OCI-LY7 (cell line): ENCODE results near the gene CDK4. TPM values are rescaled to one million over a fixed set of nuclear protein-coding genes. Genes with fewer than 3 reads are reported as not detected.
A peak's percentile ranks its signal among the peaks of the same experiment; 100 is the strongest.

Source experiments
- BruUV-seq: library from RNA; stranded (reverse); fragments of 400-500 nt; replicated peaks from 2 replicates; lab custom pipeline; 2021; lab: Mats Ljungman, UMichigan
- CTCF ChIA-PET: fragments of 300-600 bp; sonication (Branson Sonifier 250); formaldehyde crosslinking; loops from one replicate; lab custom pipeline; 2022; ENCODE audit warnings: antibody characterized with exemption; ENCODE audit not compliant: unreplicated experiment; lab: Charles Lee
- POLR2A ChIA-PET: fragments of 300-600 bp; sonication (Branson Sonifier 250); formaldehyde crosslinking; loops from one replicate; lab custom pipeline; 2022; ENCODE audit warnings: antibody characterized with exemption; lab: Charles Lee
- DNase-seq: peaks from one replicate; pipeline ENCODE4 v3.0.0-alpha.2; 2015; ENCODE audit warnings: low spot score
- H2AFZ ChIP-seq: fragments of 200-600 bp; sonication (generic), shearing (Covaris generic); 2 replicates; pipeline ENCODE4 v1.6.1; 2014; ENCODE audit warnings: mild to moderate bottlenecking, antibody characterized with exemption, low read length, moderate library complexity
- H3K27ac ChIP-seq: fragments of 200-600 bp; sonication (generic); 2 replicates; pipeline ENCODE4 v1.5.1; 2014; ENCODE audit warnings: mixed run types, low read depth, mild to moderate bottlenecking, moderate library complexity, low read length, inconsistent platforms; ENCODE audit not compliant: poor library complexity, severe bottlenecking
- H3K36me3 ChIP-seq: fragments of 200-600 bp; sonication (generic); 2 replicates; pipeline ENCODE4 v1.6.1; 2014; ENCODE audit warnings: mild to moderate bottlenecking, antibody characterized with exemption, low read length, moderate library complexity, mixed read lengths; ENCODE audit not compliant: insufficient read depth
- H3K4me1 ChIP-seq: fragments of 200-600 bp; sonication (generic); 2 replicates; pipeline ENCODE4 v1.5.1; 2014; ENCODE audit warnings: mild to moderate bottlenecking, low read length; ENCODE audit not compliant: insufficient read depth, poor library complexity, severe bottlenecking
- H3K4me2 ChIP-seq: fragments of 200-600 bp; sonication (generic); 2 replicates; pipeline ENCODE4 v1.6.1; 2014; ENCODE audit warnings: mild to moderate bottlenecking, low read length
- H3K4me3 ChIP-seq: fragments of 200-600 bp; sonication (generic); 2 replicates; pipeline ENCODE4 v1.5.1; 2014; ENCODE audit warnings: mild to moderate bottlenecking, low read depth, low read length; ENCODE audit not compliant: poor library complexity, severe bottlenecking
- H3K79me2 ChIP-seq: fragments of 200-600 bp; sonication (generic); 2 replicates; pipeline ENCODE4 v1.6.1; 2016; ENCODE audit warnings: low read depth, mild to moderate bottlenecking, low read length, moderate library complexity, mixed read lengths; ENCODE audit not compliant: insufficient read depth
- H3K9me2 ChIP-seq: fragments of 200-600 bp; sonication (generic); 2 replicates; pipeline ENCODE4 v1.6.1; 2016; ENCODE audit warnings: mild to moderate bottlenecking, low read length, mixed read lengths; ENCODE audit not compliant: insufficient read depth
- H3K9me3 ChIP-seq: fragments of 200-600 bp; sonication (generic); 2 replicates; pipeline ENCODE4 v1.6.1; 2014; ENCODE audit warnings: mild to moderate bottlenecking, mixed run types, low read length, mixed read lengths
- H4K20me1 ChIP-seq: fragments of 200-600 bp; sonication (generic); 2 replicates; pipeline ENCODE4 v1.6.1; 2014; ENCODE audit warnings: mild to moderate bottlenecking, antibody characterized with exemption, low read length, moderate library complexity, mixed read lengths; ENCODE audit not compliant: insufficient read depth
- EZH2phosphoT487 ChIP-seq: fragments of 200-600 bp; sonication (generic); IDR thresholded peaks from 2 replicates; pipeline ENCODE4 v1.6.1; 2018; ENCODE audit warnings: low read depth, borderline replicate concordance, mild to moderate bottlenecking, mixed run types, antibody characterized with exemption, low read length, moderate library complexity, mixed read lengths
- intact Hi-C: fragments of 100-400 bp; cut with micrococcal nuclease; formaldehyde crosslinking; loops from one replicate; pipeline ENCODE4 v1.10.0; 2022; ENCODE audit not compliant: unreplicated experiment
- total RNA-seq, 2 experiments: library from RNA; depleted of rRNA in 1 of 2; stranded (reverse); fragments of >200 nt in 1 of 2; shearing (Covaris generic) in 1 of 2; gene quantifications; 2 replicates each; pipeline ENCODE4 v1.2.3, GENCODE V29; 2014 to 2022
- TF ChIP-seq, protein P1 (sequence below): fragments of 200-600 bp; sonication (generic); conservative IDR thresholded peaks from 2 replicates; pipeline ENCODE4 v1.5.1; 2014; ENCODE audit warnings: mild to moderate bottlenecking, antibody characterized with exemption, low read length, moderate library complexity, mixed read lengths

Gene CDK4
- total RNA-seq, 2 experiments from 2014 or later: 192 to 280 TPM

DNA sequence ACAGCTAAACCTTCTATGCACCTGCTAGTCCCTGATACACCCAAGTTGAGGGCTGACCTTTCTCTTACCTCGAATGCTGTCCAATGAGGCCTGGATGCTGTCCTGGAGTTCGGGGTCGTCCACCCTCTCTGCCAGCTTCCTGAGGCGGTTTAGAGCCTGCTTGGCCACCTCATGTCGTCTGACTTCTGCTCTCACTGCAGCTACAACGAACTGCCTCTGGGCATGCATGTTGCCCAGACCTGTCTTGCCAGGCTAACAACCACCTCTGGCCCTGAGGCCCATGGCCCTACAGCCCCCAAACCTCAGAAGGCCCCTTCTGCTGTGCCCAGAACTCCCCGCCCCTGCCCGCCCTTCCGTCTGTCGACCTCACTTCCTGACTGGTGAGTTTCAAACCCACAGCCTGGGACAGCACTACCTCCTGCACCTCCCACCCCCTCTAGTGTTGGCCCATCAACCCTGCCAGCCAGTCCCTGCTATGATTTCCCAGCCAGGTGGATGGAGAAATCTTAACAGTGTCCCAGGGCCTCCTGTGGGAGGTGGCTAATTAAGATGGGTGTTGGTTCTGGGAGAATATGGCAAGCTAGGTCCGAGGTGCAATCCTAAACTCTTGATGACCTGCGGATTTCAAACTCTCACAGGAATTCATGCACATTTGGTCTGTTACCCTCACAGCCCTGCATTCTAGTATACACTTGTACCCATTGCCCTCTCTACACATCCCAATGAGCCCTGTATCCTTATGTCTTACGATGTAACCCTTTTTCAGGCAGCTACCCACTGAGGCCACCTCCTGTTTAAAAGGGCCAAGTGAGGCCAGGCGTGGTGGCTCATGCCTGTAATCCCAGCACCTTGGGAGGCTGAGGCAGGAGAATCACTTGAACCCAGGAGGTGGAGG, 10.0 kb downstream of the CDK4 start:
- H2AFZ ChIP-seq: peak overlapping the region; percentile 66; the same call in 1 of the 2 replicates
- H3K36me3 ChIP-seq: peaks cover 22% of the 10 kb centered on the region
- peak overlapping the region; percentile 80 for H3K4me3 ChIP-seq
- H3K4me2 ChIP-seq: peak overlapping the region; percentile 93
- TF ChIP-seq, protein P1, sequence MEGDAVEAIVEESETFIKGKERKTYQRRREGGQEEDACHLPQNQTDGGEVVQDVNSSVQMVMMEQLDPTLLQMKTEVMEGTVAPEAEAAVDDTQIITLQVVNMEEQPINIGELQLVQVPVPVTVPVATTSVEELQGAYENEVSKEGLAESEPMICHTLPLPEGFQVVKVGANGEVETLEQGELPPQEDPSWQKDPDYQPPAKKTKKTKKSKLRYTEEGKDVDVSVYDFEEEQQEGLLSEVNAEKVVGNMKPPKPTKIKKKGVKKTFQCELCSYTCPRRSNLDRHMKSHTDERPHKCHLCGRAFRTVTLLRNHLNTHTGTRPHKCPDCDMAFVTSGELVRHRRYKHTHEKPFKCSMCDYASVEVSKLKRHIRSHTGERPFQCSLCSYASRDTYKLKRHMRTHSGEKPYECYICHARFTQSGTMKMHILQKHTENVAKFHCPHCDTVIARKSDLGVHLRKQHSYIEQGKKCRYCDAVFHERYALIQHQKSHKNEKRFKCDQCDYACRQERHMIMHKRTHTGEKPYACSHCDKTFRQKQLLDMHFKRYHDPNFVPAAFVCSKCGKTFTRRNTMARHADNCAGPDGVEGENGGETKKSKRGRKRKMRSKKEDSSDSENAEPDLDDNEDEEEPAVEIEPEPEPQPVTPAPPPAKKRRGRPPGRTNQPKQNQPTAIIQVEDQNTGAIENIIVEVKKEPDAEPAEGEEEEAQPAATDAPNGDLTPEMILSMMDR: peak; percentile 77
- TF ChIP-seq EZH2phosphoT487: no peak
- peaks cover 14% of the 10 kb centered on the region; the same call in 1 of the 2 replicates for H3K79me2 ChIP-seq
- no peaks in the 10 kb centered on the region for H3K9me2 ChIP-seq
- H3K27ac ChIP-seq: peak overlapping the region; percentile 45
- no peaks in the 10 kb centered on the region for H4K20me1 ChIP-seq
- POLR2A ChIA-PET: interaction anchor here (0.6 to 1.8 kb wide), 6 partner anchors 9 to 1928 kb away, joined by 3 to 5 read pairs (median 4); partner anchors contain the start of gene DCTN2
- BruUV-seq: no TSS peak
- CTCF ChIA-PET: interaction anchor here (0.6 kb wide), 2 partner anchors 39 to 195 kb away, joined by 3 to 4 read pairs; partner anchors contain the start of gene DCTN2
- intact Hi-C loops: loop anchor here (1.0 to 5.0 kb wide), 4 partner anchors 49 to 265 kb away; partner anchors contain the start of genes ARHGAP9 and B4GALNT1
- DNase-seq: peak; percentile 85
- H3K9me3 ChIP-seq: no peaks in the 10 kb centered on the region
- peaks cover 47% of the 10 kb centered on the region for H3K4me1 ChIP-seq

DNA sequence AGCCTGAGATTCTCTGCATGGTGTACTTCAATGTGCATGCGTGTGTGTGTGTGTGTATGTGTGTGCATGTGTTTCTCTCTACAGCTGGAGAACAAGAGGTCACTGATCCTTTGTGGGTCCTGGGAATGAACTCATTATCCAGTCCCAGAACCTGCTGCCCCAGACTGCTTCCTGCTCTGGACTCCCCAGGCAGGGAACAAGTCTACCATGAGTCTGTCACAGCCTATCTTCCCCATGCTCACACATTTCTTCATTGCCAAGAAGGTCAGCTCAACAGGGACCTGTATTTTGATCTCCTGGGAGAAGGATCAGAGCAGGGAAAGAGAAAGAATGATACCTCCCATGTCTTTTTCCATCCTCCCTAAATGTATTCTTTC, 10.7 kb downstream of the CDK4 start:
- no peaks in the 10 kb centered on the region for H3K9me2 ChIP-seq
- no peaks in the 10 kb centered on the region for H4K20me1 ChIP-seq
- DNase-seq: no peak
- H2AFZ ChIP-seq: peak overlapping the region; percentile 66; the same call in 1 of the 2 replicates
- peak overlapping the region; percentile 93 for H3K4me2 ChIP-seq
- no peaks in the 10 kb centered on the region for H3K9me3 ChIP-seq
- peaks cover 14% of the 10 kb centered on the region; the same call in 1 of the 2 replicates for H3K79me2 ChIP-seq
- TF ChIP-seq EZH2phosphoT487: no peak
- TF ChIP-seq, protein P1: no peak
- peak overlapping the region; percentile 80 for H3K4me3 ChIP-seq
- H3K27ac ChIP-seq: peak overlapping the region; percentile 45
- BruUV-seq: no TSS peak
- ChIA-PET POLR2A (interaction anchor here (0.6 to 1.8 kb wide), 6 partner anchors 9 to 1928 kb away, joined by 3 to 5 read pairs (median 4); partner anchors contain the start of gene DCTN2), CTCF (interaction anchor here (0.6 kb wide), 1 partner anchor 38 kb away, joined by 3 read pairs; no protein-coding TSS in a partner anchor)
- intact Hi-C loops: loop anchor here (5.0 kb wide), 1 partner anchor 264 kb away; the partner anchor contains the start of gene ARHGAP9
- H3K4me1 ChIP-seq: peaks cover 47% of the 10 kb centered on the region
- H3K36me3 ChIP-seq: peaks cover 15% of the 10 kb centered on the region
